Liver (tissue), 9 donors: ENCODE data around the gene ELK4. TPM values are rescaled to one million over a fixed set of nuclear protein-coding genes. Genes with fewer than 3 reads are reported as not detected.

Experiments used
- DNase-seq: peaks from one replicate; pipeline ENCODE4 v3.0.0-alpha.2; 2017; ENCODE audit warnings: low spot score
- H3K27ac ChIP-seq, 2 donors: one replicate each; pipeline ENCODE4 v1.7.0; 2013; ENCODE audit warnings: inconsistent platforms in 2 of 2, low read length in 2 of 2, control low read depth in 1 of 2, low read depth in 1 of 2, mild to moderate bottlenecking in 1 of 2
- H3K27me3 ChIP-seq, 4 donors: one replicate each; pipeline versions ENCODE4 v1.6.1 to v1.7.0; 2013; ENCODE audit warnings: low read length in 3 of 4, inconsistent platforms in 1 of 4, mild to moderate bottlenecking in 1 of 4, moderate library complexity in 1 of 4; ENCODE audit not compliant: control insufficient read depth in 4 of 4, insufficient read depth in 4 of 4
- H3K36me3 ChIP-seq, 4 donors: one replicate each; pipeline versions ENCODE4 v1.6.1 to v1.7.0; 2013; ENCODE audit warnings: low read length in 3 of 4, mild to moderate bottlenecking in 3 of 4, low read depth in 1 of 4, moderate library complexity in 1 of 4; ENCODE audit not compliant: control insufficient read depth in 4 of 4, insufficient read depth in 3 of 4
- H3K4me1 ChIP-seq, 4 donors: one replicate each; pipeline versions ENCODE4 v1.6.1 to v1.7.0; 2013; ENCODE audit warnings: low read length in 3 of 4, mild to moderate bottlenecking in 3 of 4, moderate library complexity in 1 of 4; ENCODE audit not compliant: control insufficient read depth in 4 of 4, insufficient read depth in 4 of 4
- H3K4me3 ChIP-seq, 3 donors: one replicate each; pipeline versions ENCODE4 v1.6.1 to v1.7.0; 2013; ENCODE audit warnings: low read length in 3 of 3, control low read depth in 1 of 3, low read depth in 1 of 3, mild to moderate bottlenecking in 1 of 3
- H3K9ac ChIP-seq, 2 donors: one replicate each; pipeline ENCODE4 v1.7.0; 2013; ENCODE audit warnings: low read length in 2 of 2, mild to moderate bottlenecking in 2 of 2, moderate library complexity in 2 of 2, control low read depth in 1 of 2, low read depth in 1 of 2
- H3K9me3 ChIP-seq, 4 donors: one replicate each; pipeline versions ENCODE4 v1.6.1 to v1.7.0; 2013; ENCODE audit warnings: low read length in 3 of 4; ENCODE audit not compliant: control insufficient read depth in 4 of 4
- CTCF ChIP-seq: fragments of 150-350 bp; IDR thresholded peaks from 2 replicates; pipeline ENCODE4 v1.5.1; 2017; ENCODE audit warnings: improper control_type of control experiment, low read depth, low read length; ENCODE audit not compliant: missing input control
- EGR1 ChIP-seq, 2 donors: IDR thresholded peaks; 2 replicates each; pipeline ENCODE4 v1.6.1; 2016 to 2018; ENCODE audit warnings: antibody characterized with exemption in 2 of 2, low read depth in 2 of 2
- FOXA1 ChIP-seq: IDR thresholded peaks from 2 replicates; pipeline ENCODE4 v1.6.1; 2016; ENCODE audit warnings: antibody characterized with exemption
- FOXA2 ChIP-seq: IDR thresholded peaks from 2 replicates; pipeline ENCODE4 v1.6.1; 2016; ENCODE audit warnings: antibody characterized with exemption
- GABPA ChIP-seq, 2 donors: IDR thresholded peaks in 1 of 2; conservative IDR thresholded peaks in 1 of 2; 2 replicates each; pipeline ENCODE4 v1.6.1; 2016; ENCODE audit warnings: antibody characterized with exemption in 2 of 2, mild to moderate bottlenecking in 1 of 2, moderate library complexity in 1 of 2
- HNF4A ChIP-seq, 2 donors: conservative IDR thresholded peaks; 2 replicates each; pipeline ENCODE4 v1.6.1; 2016; ENCODE audit warnings: antibody characterized with exemption in 2 of 2, mild to moderate bottlenecking in 2 of 2
- HNF4G ChIP-seq: IDR thresholded peaks from 2 replicates; pipeline ENCODE4 v1.6.1; 2016; ENCODE audit warnings: antibody characterized with exemption
- JUND ChIP-seq, 2 donors: IDR thresholded peaks; 2 replicates each; pipeline ENCODE4 v1.6.1; 2016; ENCODE audit warnings: antibody characterized with exemption in 2 of 2
- MAX ChIP-seq: IDR thresholded peaks from 2 replicates; pipeline ENCODE4 v1.6.1; 2016; ENCODE audit warnings: antibody characterized with exemption
- NR2F2 ChIP-seq: IDR thresholded peaks from 2 replicates; pipeline ENCODE4 v1.6.1; 2016; ENCODE audit warnings: antibody characterized with exemption
- RAD21 ChIP-seq, 2 donors: IDR thresholded peaks; 2 replicates each; pipeline ENCODE4 v1.6.1; 2016; ENCODE audit warnings: antibody characterized with exemption in 2 of 2, mild to moderate bottlenecking in 2 of 2
- RXRA ChIP-seq, 2 donors: IDR thresholded peaks; 2 replicates each; pipeline ENCODE4 v1.6.1; 2017 to 2018; ENCODE audit warnings: antibody characterized with exemption in 2 of 2, mild to moderate bottlenecking in 1 of 2
- SP1 ChIP-seq: IDR thresholded peaks from 2 replicates; pipeline ENCODE4 v1.6.1; 2018; ENCODE audit warnings: antibody characterized with exemption, mild to moderate bottlenecking
- TAF1 ChIP-seq: conservative IDR thresholded peaks from 2 replicates; pipeline ENCODE4 v1.6.1; 2016; ENCODE audit warnings: antibody characterized with exemption, mild to moderate bottlenecking
- YY1 ChIP-seq: IDR thresholded peaks from 2 replicates; pipeline ENCODE4 v1.6.1; 2016; ENCODE audit warnings: antibody characterized with exemption, mild to moderate bottlenecking
- ZBTB33 ChIP-seq: IDR thresholded peaks from 2 replicates; pipeline ENCODE4 v1.6.1; 2016; ENCODE audit warnings: antibody characterized with exemption
- WGBS: extraction: QIAGEN DNeasy Blood & Tissue Kit; methylation state at CpG from one replicate; pipeline ENCODE4 v1.1.7; 2013; 5-methylcytosine and 5-hydroxymethylcytosine counted together
- polyA plus RNA-seq, 2 donors: library from polyadenylated mRNA; stranded (reverse) in 1 of 2; unstranded in 1 of 2; fragments of 200-250 nt in 1 of 2; fragments of >200 nt in 1 of 2; fragmentation: Nextera tagmentation in 1 of 2; extraction: Ambion mirVana in 1 of 2; gene quantifications; one replicate each; pipeline versions ENCODE4 v1.2.1 to v1.2.3, GENCODE V29; 2013 to 2015
- total RNA-seq, 2 donors: library from RNA; depleted of rRNA; stranded (reverse); fragments of >200 nt; gene quantifications; one replicate each; pipeline ENCODE4 v1.2.3, GENCODE V29; 2014
- TF ChIP-seq, protein P1 (sequence below): IDR thresholded peaks from 2 replicates; pipeline ENCODE4 v1.6.1; 2016; ENCODE audit warnings: antibody characterized with exemption
- TF ChIP-seq, protein P2 (sequence below): IDR thresholded peaks from 2 replicates; pipeline ENCODE4 v1.6.1; 2016; ENCODE audit warnings: antibody characterized with exemption, mild to moderate bottlenecking
- donor health status: healthy.
- donor health status: healthy.
- donor health status: healthy.
- donor health status: healthy.
- donor health status: healthy.

Gene ELK4
- total and polyA plus RNA-seq, 4 donors, result 3.5 to 20.2 (median 6.9) TPM

DNA sequence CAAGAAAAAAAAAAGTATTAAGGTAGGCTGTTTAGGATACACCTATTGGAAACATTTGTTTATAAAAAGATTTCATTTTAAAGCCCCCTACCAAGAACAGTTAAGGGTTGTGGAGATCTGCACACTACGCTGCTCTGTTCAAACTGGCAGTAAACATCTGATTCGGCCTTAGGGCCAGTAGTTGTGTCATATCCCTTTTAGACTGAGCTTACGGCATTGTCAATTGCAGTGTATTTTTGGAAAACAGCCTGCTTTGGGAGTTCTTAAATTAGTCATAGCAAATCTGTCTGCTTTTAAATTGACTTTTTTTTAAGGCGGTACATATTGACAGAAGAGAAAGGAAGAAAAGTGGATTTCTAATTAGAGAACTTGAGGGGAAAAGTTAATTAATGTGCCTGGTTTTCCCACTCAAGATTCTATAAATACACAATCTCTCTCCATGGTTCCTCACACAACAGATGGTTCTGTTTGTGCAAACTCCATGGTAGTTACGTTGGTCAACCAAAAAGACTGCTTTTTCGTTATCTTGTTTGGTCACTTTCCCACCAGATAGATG, 1.7 kb upstream of the ELK4 start (continued):
- TF ChIP-seq CTCF, result no peak
- no peak for TF ChIP-seq TAF1
- TF ChIP-seq, protein P1, sequence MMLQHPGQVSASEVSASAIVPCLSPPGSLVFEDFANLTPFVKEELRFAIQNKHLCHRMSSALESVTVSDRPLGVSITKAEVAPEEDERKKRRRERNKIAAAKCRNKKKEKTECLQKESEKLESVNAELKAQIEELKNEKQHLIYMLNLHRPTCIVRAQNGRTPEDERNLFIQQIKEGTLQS, result no peak

DNA sequence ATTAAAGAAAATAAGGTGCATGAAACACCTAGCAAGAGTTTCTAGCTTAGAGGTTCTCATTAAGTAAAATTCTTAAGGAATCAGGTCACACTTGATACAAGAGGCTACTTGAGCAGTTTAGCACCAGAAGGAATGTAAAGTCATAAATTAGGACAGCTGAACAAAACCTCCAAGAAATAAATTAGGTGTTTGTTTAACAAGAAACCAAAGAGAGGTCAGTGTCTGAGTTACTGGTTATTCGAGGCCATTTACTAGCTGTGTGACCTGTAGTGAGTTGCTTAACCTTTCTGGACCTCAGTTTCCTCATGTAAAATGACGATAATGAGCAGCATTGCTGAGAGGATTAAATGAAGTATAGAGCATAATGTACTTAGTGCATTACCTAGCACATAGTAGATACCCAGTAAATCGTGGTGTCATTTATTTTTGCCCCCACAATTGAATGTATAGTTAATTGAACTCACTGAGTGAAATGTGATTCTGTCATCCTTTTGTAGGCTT, 908 bp upstream of the ELK4 start:
- H3K9ac ChIP-seq, result peak overlapping the region; percentile 85 to 98
- no peaks in the 10 kb centered on the region for H3K36me3 ChIP-seq
- H3K27ac ChIP-seq, result peak overlapping the region; percentile 94 to 99
- H3K9me3 ChIP-seq, result no peaks in the 10 kb centered on the region
- WGBS, result 43% methylated on average over 3 of the region's 3 CpGs
- TF ChIP-seq NR2F2, result no peak
- TF ChIP-seq RAD21 (IDR thresholded peaks at IDR 0.05), result no peak
- no peak for TF ChIP-seq SP1
- TF ChIP-seq, protein P1, result no peak
- TF ChIP-seq GABPA (IDR thresholded peaks at IDR 0.05 in 1 of 2, conservative IDR thresholded peaks at IDR 0.05 in 1 of 2), result no peak
- TF ChIP-seq HNF4A (conservative IDR thresholded peaks at IDR 0.05), result no peak
- TF ChIP-seq, protein P2, sequence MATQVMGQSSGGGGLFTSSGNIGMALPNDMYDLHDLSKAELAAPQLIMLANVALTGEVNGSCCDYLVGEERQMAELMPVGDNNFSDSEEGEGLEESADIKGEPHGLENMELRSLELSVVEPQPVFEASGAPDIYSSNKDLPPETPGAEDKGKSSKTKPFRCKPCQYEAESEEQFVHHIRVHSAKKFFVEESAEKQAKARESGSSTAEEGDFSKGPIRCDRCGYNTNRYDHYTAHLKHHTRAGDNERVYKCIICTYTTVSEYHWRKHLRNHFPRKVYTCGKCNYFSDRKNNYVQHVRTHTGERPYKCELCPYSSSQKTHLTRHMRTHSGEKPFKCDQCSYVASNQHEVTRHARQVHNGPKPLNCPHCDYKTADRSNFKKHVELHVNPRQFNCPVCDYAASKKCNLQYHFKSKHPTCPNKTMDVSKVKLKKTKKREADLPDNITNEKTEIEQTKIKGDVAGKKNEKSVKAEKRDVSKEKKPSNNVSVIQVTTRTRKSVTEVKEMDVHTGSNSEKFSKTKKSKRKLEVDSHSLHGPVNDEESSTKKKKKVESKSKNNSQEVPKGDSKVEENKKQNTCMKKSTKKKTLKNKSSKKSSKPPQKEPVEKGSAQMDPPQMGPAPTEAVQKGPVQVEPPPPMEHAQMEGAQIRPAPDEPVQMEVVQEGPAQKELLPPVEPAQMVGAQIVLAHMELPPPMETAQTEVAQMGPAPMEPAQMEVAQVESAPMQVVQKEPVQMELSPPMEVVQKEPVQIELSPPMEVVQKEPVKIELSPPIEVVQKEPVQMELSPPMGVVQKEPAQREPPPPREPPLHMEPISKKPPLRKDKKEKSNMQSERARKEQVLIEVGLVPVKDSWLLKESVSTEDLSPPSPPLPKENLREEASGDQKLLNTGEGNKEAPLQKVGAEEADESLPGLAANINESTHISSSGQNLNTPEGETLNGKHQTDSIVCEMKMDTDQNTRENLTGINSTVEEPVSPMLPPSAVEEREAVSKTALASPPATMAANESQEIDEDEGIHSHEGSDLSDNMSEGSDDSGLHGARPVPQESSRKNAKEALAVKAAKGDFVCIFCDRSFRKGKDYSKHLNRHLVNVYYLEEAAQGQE, result no peak
- no peak for TF ChIP-seq EGR1 (IDR thresholded peaks at IDR 0.05; ENCODE audit: low read depth in 2 of 2)
- TF ChIP-seq FOXA1, result no peak
- no peak for TF ChIP-seq TAF1
- no peak for TF ChIP-seq CTCF
- TF ChIP-seq ZBTB33, result no peak
- no peak for TF ChIP-seq RXRA (IDR thresholded peaks at IDR 0.05)
- TF ChIP-seq YY1, result no peak
- no peak for TF ChIP-seq MAX
- TF ChIP-seq HNF4G, result no peak
- TF ChIP-seq JUND (IDR thresholded peaks at IDR 0.05), result no peak
- no peak for TF ChIP-seq FOXA2
- DNase-seq, result no peak
- H3K27me3 ChIP-seq, result no peaks in the 10 kb centered on the region
- H3K4me3 ChIP-seq, result peak overlapping the region in 2 of 3 donors; percentile 81 to 92
- peaks cover 0 to 26% (median 21%) of the 10 kb centered on the region in 4 donors for H3K4me1 ChIP-seq
